Glomerular endothelial cell (primary cell): ENCODE measurements around the gene CYP27A1. TPM values are rescaled to one million over a fixed set of nuclear protein-coding genes. Genes with fewer than 3 reads are reported as not detected.

ENCODE experiments used
- DNase-seq: peaks from one replicate; pipeline ENCODE4 v3.0.0-alpha.2; 2011; ENCODE audit warnings: low read depth, low spot score; ENCODE audit errors: extremely low read depth
- total RNA-seq: library from RNA; depleted of rRNA; stranded (reverse); fragments of >200 nt; gene quantifications from 2 replicates; pipeline ENCODE4 v1.2.3, GENCODE V29; 2015

The CYP27A1 gene
- total RNA-seq, 1 donor from 2014 or later = 24.0 TPM

DNA sequence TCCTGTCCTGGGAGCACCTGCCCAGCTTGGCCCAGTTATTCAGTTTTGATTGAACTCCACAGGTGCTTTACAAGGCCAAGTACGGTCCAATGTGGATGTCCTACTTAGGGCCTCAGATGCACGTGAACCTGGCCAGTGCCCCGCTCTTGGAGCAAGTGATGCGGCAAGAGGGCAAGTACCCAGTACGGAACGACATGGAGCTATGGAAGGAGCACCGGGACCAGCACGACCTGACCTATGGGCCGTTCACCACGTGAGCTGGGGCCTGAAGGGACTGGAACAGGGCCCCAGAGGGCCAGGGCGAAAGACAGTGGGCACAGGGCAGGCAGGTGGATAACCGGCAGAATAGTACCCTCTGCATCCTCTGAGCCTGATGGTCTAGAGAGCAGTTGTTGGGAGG lies 27.6 kb downstream of the CYP27A1 start:
- no peak for DNase-seq

DNA sequence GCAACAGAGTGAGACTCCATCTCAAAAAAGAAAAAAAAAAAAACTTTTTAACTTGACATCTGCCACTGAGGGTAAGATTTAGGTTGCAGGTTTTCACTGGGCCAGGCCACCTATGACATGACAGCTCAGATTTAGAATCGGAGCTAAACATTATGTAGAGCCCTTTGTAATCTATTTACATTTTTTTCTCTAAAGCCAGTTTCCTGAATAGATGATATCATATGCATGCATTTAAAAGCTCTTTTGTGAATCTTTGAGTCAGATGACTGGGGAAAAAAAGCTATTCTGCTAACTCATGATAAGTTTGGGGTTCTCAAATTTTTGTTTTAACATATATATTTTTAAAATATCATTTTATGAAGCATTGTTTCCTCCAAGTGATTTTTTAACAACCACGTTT lies 28.3 kb downstream of the CYP27A1 start:
- DNase-seq = no peak

DNA sequence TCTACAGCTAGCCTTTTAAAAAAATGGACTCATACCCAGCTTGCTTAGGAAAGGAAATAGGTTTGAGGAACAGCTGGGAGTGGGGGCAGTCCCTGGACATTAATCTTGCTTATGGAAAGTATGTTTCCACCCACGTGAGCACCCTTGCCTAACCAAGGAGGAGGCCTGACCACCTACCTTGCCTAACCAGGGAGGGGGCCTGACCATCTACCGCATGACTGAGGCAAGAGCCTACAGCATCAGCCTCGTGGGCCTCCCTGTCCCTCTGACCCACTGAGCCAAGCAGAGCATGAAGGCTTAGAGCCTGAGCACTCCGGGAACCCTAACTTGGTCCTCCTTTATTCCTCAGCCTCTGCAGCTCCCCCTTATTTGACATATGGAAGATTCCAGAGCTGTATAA lies 29.4 kb downstream of the CYP27A1 start:
- DNase-seq = no peak

DNA sequence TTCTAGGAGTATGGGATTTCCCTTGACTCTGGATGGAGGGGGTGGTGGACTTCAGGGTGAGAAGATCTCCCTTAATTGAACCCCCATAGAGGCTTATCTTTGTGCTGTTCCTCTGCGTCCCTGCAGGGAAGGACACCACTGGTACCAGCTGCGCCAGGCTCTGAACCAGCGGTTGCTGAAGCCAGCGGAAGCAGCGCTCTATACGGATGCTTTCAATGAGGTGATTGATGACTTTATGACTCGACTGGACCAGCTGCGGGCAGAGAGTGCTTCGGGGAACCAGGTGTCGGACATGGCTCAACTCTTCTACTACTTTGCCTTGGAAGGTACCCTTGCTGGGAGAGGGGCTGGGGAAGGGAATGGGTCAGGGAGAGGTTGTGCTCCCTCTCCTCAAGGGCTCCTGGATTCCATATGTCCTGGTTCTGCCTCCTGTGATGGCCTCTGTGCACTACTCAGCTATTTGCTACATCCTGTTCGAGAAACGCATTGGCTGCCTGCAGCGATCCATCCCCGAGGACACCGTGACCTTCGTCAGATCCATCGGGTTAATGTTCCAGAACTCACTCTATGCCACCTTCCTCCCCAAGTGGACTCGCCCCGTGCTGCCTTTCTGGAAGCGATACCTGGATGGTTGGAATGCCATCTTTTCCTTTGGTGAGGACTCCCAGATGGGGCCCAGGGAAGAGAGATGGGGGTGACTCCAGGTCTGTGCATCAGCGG lies 30.3 kb downstream of the CYP27A1 start:
- DNase-seq = no peak

DNA sequence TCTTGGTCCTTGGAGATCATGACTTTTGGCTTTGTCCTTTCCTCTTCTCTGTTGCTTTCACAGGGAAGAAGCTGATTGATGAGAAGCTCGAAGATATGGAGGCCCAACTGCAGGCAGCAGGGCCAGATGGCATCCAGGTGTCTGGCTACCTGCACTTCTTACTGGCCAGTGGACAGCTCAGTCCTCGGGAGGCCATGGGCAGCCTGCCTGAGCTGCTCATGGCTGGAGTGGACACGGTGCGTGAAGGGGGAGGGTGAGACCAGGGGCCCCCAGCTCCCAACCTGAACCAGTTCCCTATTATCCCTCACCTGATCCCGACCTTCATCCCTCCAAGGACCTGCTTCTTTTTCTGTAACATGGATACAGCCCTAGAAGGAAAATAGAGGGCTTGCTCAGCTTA lies 30.9 kb downstream of the CYP27A1 start:
- no peak for DNase-seq

GRCh38 chr2:218813771-218814460 lies 32.0 kb downstream of the CYP27A1 start:
- no peak for DNase-seq

GRCh38 chr2:218814540-218815243 lies 32.7 kb downstream of the CYP27A1 start:
- no peak for DNase-seq

- DNase-seq = no peak
Observed at GRCh38 chr2:218815244-218815637, 33.3 kb downstream of the CYP27A1 start.

GRCh38 chr2:218815649-218816048 lies 33.7 kb downstream of the CYP27A1 start:
- DNase-seq = no peak

- DNase-seq = no peak
Observed at GRCh38 chr2:218816561-218817011, 34.6 kb downstream of the CYP27A1 start.

GRCh38 chr2:218819093-218819492 lies 37.1 kb downstream of the CYP27A1 start:
- no peak for DNase-seq

GRCh38 chr2:218820746-218821369 lies 38.9 kb downstream of the CYP27A1 start:
- DNase-seq = no peak

GRCh38 chr2:218821605-218822211 lies 39.8 kb downstream of the CYP27A1 start:
- DNase-seq = no peak

GRCh38 chr2:218822622-218823021 lies 40.7 kb downstream of the CYP27A1 start:
- no peak for DNase-seq

- DNase-seq = no peak
Observed at GRCh38 chr2:218823196-218823855, 41.4 kb downstream of the CYP27A1 start.

DNA sequence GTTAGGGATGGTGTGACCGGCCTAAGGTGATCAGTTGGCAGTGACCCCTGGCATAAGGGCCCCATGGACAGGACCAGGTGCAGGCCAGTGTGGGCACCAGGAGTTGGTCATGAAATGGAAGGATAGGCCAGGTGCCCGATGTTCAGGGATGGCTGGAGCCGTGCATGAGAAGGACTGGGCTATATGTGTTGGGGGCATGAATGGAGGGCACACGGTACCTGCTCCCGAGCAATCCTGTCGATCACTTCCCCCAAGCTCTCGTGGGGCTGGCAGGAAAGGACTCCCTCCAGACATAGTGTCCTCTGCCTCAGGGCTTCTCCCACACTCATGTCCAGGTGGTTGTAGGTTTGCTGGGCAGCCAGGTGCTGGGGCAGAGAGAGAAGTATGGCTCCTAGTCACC lies 42.1 kb downstream of the CYP27A1 start:
- DNase-seq = no peak

DNA sequence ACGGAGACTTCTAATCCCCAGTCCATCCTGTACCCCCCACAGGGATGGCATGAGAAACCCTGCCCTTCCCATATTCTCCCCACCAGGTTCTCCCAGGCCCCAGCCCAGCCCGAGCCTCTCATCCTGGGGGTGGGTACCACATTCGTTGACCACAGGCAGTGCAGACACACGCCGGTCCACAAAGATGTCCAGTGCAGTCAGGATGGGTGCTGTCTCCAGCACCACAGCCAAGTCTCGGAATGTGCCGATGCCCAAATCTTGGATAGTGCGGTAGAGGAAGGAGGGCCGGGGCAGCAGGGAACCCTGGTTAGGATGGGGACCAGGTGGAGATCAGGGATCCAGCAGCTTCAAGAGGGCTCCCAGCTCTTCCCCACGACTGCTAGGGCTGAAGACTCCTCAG lies 44.8 kb downstream of the CYP27A1 start:
- DNase-seq = no peak

GRCh38 chr2:218827701-218828476 lies 45.9 kb downstream of the CYP27A1 start:
- no peak for DNase-seq

GRCh38 chr2:218828477-218828778 lies 46.5 kb downstream of the CYP27A1 start:
- DNase-seq = no peak
